Stimulated activated CD4-positive, alpha-beta T cell treated with anti-CD3 and anti-CD28 coated beads, Interleukin-2, amount 100 ng/mL, for 4 hours (primary cell): ENCODE measurements around the gene INTS1.

Experiments used
- DNase-seq: peaks from one replicate; pipeline ENCODE4 v3.0.0-alpha.2; 2020; ENCODE audit warnings: low read depth

Gene INTS1

GRCh38 chr7:1508277-1508758 is 4.1 kb upstream of the INTS1 start:
- DNase-seq = no peak

- no peak for DNase-seq
Measured at GRCh38 chr7:1505731-1506550, 1.8 kb upstream of the INTS1 start.

- DNase-seq = no peak
Measured at GRCh38 chr7:1503390-1503789, 799 bp downstream of the INTS1 start.

GRCh38 chr7:1502845-1503244 is 1.3 kb downstream of the INTS1 start:
- DNase-seq = no peak

- no peak for DNase-seq
Measured at GRCh38 chr7:1501487-1502270, 2.5 kb downstream of the INTS1 start.

- no peak for DNase-seq
Measured at GRCh38 chr7:1500064-1500807, 4.0 kb downstream of the INTS1 start.

GRCh38 chr7:1499367-1500029 is 4.7 kb downstream of the INTS1 start:
- no peak for DNase-seq

GRCh38 chr7:1498370-1499305 is 5.6 kb downstream of the INTS1 start:
- no peak for DNase-seq

- no peak for DNase-seq
Measured at GRCh38 chr7:1497293-1497927, 6.8 kb downstream of the INTS1 start.

GRCh38 chr7:1496531-1497292 is 7.5 kb downstream of the INTS1 start:
- no peak for DNase-seq

- no peak for DNase-seq
Measured at GRCh38 chr7:1495564-1496242, 8.5 kb downstream of the INTS1 start.

- no peak for DNase-seq
Measured at GRCh38 chr7:1494866-1495563, 9.2 kb downstream of the INTS1 start.

GRCh38 chr7:1494447-1494846 is 9.7 kb downstream of the INTS1 start:
- DNase-seq = no peak

GRCh38 chr7:1493571-1493970 is 10.6 kb downstream of the INTS1 start:
- DNase-seq = no peak

GRCh38 chr7:1493129-1493528 is 11.1 kb downstream of the INTS1 start:
- no peak for DNase-seq

- no peak for DNase-seq
Measured at GRCh38 chr7:1492640-1493039, 11.5 kb downstream of the INTS1 start.

- DNase-seq = no peak
Measured at GRCh38 chr7:1492221-1492620, 12.0 kb downstream of the INTS1 start.

- no peak for DNase-seq
Measured at GRCh38 chr7:1490837-1491236, 13.4 kb downstream of the INTS1 start.
